Heart left ventricle (tissue), 16 donors: ENCODE data around the gene RPA1. TPM values are rescaled to one million over a fixed set of nuclear protein-coding genes. Genes with fewer than 3 reads are reported as not detected.

ENCODE experiments used
- ATAC-seq, 4 donors: fragments of 200-7000 bp; cut with Tn5 transposase; one replicate each; pipeline ENCODE4 v1.9.1; 2020 to 2022; ENCODE audit warnings: moderate library complexity in 4 of 4, mild to moderate bottlenecking in 3 of 4, moderate number of reproducible peaks in 1 of 4
- DNase-seq, 5 donors: peaks; one replicate each; pipeline ENCODE4 v3.0.0-alpha.2; 2020
- H3K27ac ChIP-seq, 12 donors: fragments of 200-600 bp; sonication (generic) in 4 of 12; one replicate each; pipeline versions ENCODE4 v1.5.0 to v1.8.0; 2016 to 2022; ENCODE audit warnings: mild to moderate bottlenecking in 2 of 12
- H3K27me3 ChIP-seq, 9 donors: fragments of 200-600 bp; sonication (generic) in 2 of 9; one replicate each; pipeline versions ENCODE4 v1.5.1 to v1.8.0; 2016 to 2022; ENCODE audit warnings: mild to moderate bottlenecking in 3 of 9
- H3K36me3 ChIP-seq, 9 donors: fragments of 200-600 bp; sonication (generic) in 2 of 9; one replicate each; pipeline versions ENCODE4 v1.5.0 to v1.8.0; 2018 to 2022; ENCODE audit warnings: mild to moderate bottlenecking in 2 of 9
- H3K4me1 ChIP-seq, 12 donors: fragments of 200-600 bp; sonication (generic) in 4 of 12; one replicate each; pipeline versions ENCODE4 v1.5.0 to v1.8.0; 2016 to 2022; ENCODE audit warnings: mild to moderate bottlenecking in 3 of 12
- H3K4me3 ChIP-seq, 12 donors: fragments of 200-600 bp; sonication (generic) in 4 of 12; one replicate each; pipeline versions ENCODE4 v1.5.0 to v1.8.0; 2017 to 2022; ENCODE audit warnings: mild to moderate bottlenecking in 9 of 12, moderate library complexity in 4 of 12
- H3K9me3 ChIP-seq, 12 donors: fragments of 200-600 bp; sonication (generic) in 4 of 12; one replicate each; pipeline versions ENCODE4 v1.5.0 to v1.8.0; 2016 to 2022; ENCODE audit warnings: mild to moderate bottlenecking in 1 of 12
- CTCF ChIP-seq, 12 donors: fragments of 200-600 bp; sonication (generic) in 4 of 12; IDR thresholded peaks; one replicate each; pipeline versions ENCODE4 v1.5.0 to v1.8.0; 2018 to 2022; ENCODE audit warnings: antibody characterized with exemption in 12 of 12, mild to moderate bottlenecking in 5 of 12
- POLR2A ChIP-seq, 2 donors: fragments of 450-650 bp; IDR thresholded peaks; one replicate each; pipeline ENCODE4 v1.6.1; 2017; ENCODE audit warnings: antibody characterized with exemption in 2 of 2, mild to moderate bottlenecking in 2 of 2, moderate library complexity in 2 of 2
- WGBS, 4 donors: extraction: QIAGEN DNeasy Blood & Tissue Kit in 2 of 4; methylation state at CpG; one replicate each; pipeline versions ENCODE4 v1.1.5 to v1.1.7; 2013 to 2018; 5-methylcytosine and 5-hydroxymethylcytosine counted together
- intact Hi-C, 10 donors: fragments of 100-400 bp; cut with DNase I; formaldehyde crosslinking; loops; one replicate each; pipeline versions ENCODE4 v1.11.1 to v1.14.2; 2022
- polyA plus RNA-seq, 2 donors: library from polyadenylated mRNA; stranded (reverse); fragments of 200-250 nt; gene quantifications; one replicate each; pipeline ENCODE4 v1.2.3, GENCODE V29; 2013
- total RNA-seq, 9 donors: library from RNA; depleted of rRNA in 2 of 9; stranded (reverse); fragments of >200 nt in 2 of 9; fragmentation: NEBNext Ultra II Directional in 3 of 9; extraction: Animal tissue kit (Norgen Biotek cat#: 25700) in 3 of 9; gene quantifications; one replicate each; pipeline versions ENCODE4 v1.1.0 to v1.2.4, GENCODE V29; 2016 to 2023
- donor health status: ischemic (EF 13 %, LVEDD 7.1; RV severe dilation, severe dysfunction).
- donor health status: healthy with polysubstance abuse.
- donor health status: DM: no; HTN: yes; CAD: no.
- donor health status: DM: no; HTN: no; CAD: no.
- donor health status: ischemic (EF 25% LVEDD 6.9; RV normal size, moderate dysfunction).
- donor health status: ischemic (EF 25% LVEDD 5.7; RV mildly dilated, moderate dysfunction).
- donor health status: healthy.
- donor health status: DM: yes; HTN: yes; CAD: no.
- donor health status: ischemic (EF 35%, LVEDD 5.7; RV mildly dilated, moderate dysfunction).
- donor health status: nonischemic (EF 11% LVEDD 7.7; RV severe dilation, severe dysfunction).
- donor health status: DM: yes; HTN: yes; CAD: no.
- donor health status: PGD.
- donor health status: ischemic (EF 29% LVEDD 5.4; RV normal size, mild dysfunction).
- donor health status: nonischemic (EF 23%, LVEDD 6.1; RV moderate dilation, normal function).

Gene RPA1
- total and polyA plus RNA-seq, 11 donors: 10.4 to 87.4 (median 57.3) TPM

- no peak for DNase-seq
- no peak overlapping the region for H3K4me3 ChIP-seq
- H3K27ac ChIP-seq: no peak overlapping the region
- no peaks in the 10 kb centered on the region for H3K9me3 ChIP-seq
- H3K36me3 ChIP-seq: peaks cover 0 to 53% (median 46%) of the 10 kb centered on the region in 9 donors
- peaks cover 0 to 5% (median 0%) of the 10 kb centered on the region in 12 donors for H3K4me1 ChIP-seq
- intact Hi-C loops: loop anchor here in 1 of 10 donors (10.0 kb wide), 1 partner anchor 385 kb away; no protein-coding TSS in a partner anchor
- ATAC-seq: no peak
- TF ChIP-seq POLR2A (IDR thresholded peaks at IDR 0.05) (no peak), CTCF (IDR thresholded peaks at IDR 0.05) (peak in 1 of 12 donors; percentile 11)
- no peaks in the 10 kb centered on the region for H3K27me3 ChIP-seq
- 89 to 94% (median 92%) methylated on average over 8 of the region's 8 CpGs for WGBS, 4 donors
Measured at GRCh38 chr17:1899403-1900000, 69.7 kb downstream of the RPA1 start.

GRCh38 chr17:1904273-1905182, 74.7 kb downstream of the RPA1 start:
- Histone ChIP-seq H3K4me3 (no peak overlapping the region), H3K36me3 (peaks cover 0 to 3% (median 0%) of the 10 kb centered on the region in 9 donors), H3K4me1 (peaks cover 0 to 28% (median 10%) of the 10 kb centered on the region in 12 donors), H3K27ac (peak overlapping the region in 2 of 12 donors; percentile 3 to 8), H3K9me3 (no peaks in the 10 kb centered on the region), H3K27me3 (peaks cover 0 to 36% (median 9%) of the 10 kb centered on the region in 9 donors)
- WGBS, 4 donors: 60 to 65% (median 63%) methylated on average over 17 of the region's 17 CpGs
- DNase-seq (no peak), ATAC-seq (peak in 1 of 4 donors; percentile 26)
- TF ChIP-seq POLR2A (IDR thresholded peaks at IDR 0.05): no peak
- no peak for TF ChIP-seq CTCF (IDR thresholded peaks at IDR 0.05)
- intact Hi-C loops: loop anchor here in 9 of 10 donors (5.0 to 10.0 kb wide), 7 partner anchors 123 to 380 kb away; partner anchors contain the start of genes OVCA2 (in 3 of the 9), RTN4RL1 (in 1 of the 9) and WDR81 (in 1 of the 9)

GRCh38 chr17:1905190-1905913, 75.5 kb downstream of the RPA1 start:
- Histone ChIP-seq H3K27ac (no peak overlapping the region), H3K9me3 (no peaks in the 10 kb centered on the region), H3K27me3 (peaks cover 0 to 43% (median 9%) of the 10 kb centered on the region in 9 donors), H3K4me3 (no peak overlapping the region), H3K36me3 (no peaks in the 10 kb centered on the region), H3K4me1 (peaks cover 0 to 28% (median 10%) of the 10 kb centered on the region in 12 donors)
- no peak for TF ChIP-seq CTCF (IDR thresholded peaks at IDR 0.05)
- no peak for TF ChIP-seq POLR2A (IDR thresholded peaks at IDR 0.05)
- ATAC-seq (peak in 3 of 4 donors; percentile 21 to 40 (median 36)), DNase-seq (peak in 1 of 5 donors; percentile 43)
- 17 to 29% (median 22%) methylated on average over 20 to 25 of the region's 25 CpGs for WGBS, 4 donors
- intact Hi-C loops: loop anchor here in 9 of 10 donors (5.0 to 10.0 kb wide), 7 partner anchors 122 to 379 kb away; partner anchors contain the start of genes OVCA2 (in 3 of the 9), RTN4RL1 (in 1 of the 9) and WDR81 (in 1 of the 9)
